Karpas-422 (cell line): Measurements from ENCODE around the gene MRPL37. TPM values are rescaled to one million over a fixed set of nuclear protein-coding genes. Genes with fewer than 3 reads are reported as not detected.
"Not testable (repeated sequence)": the region's sequence is repeated elsewhere in the genome, so short reads cannot be mapped to it uniquely, and the experiment has no call there.

Experiments used
- DNase-seq: peaks from one replicate; pipeline ENCODE4 v3.0.0-alpha.2; 2015
- H2AFZ ChIP-seq: fragments of 200-600 bp; sonication (generic); 2 replicates; pipeline ENCODE4 v1.6.1; 2014; ENCODE audit warnings: antibody characterized with exemption, low read length, mixed read lengths
- H3K27ac ChIP-seq: fragments of 200-600 bp; sonication (generic); 2 replicates; pipeline ENCODE4 v1.5.1; 2014; ENCODE audit warnings: mild to moderate bottlenecking, low read length, moderate library complexity
- H3K27me3 ChIP-seq: fragments of 200-600 bp; sonication (generic); 2 replicates; pipeline ENCODE4 v1.6.1; 2014; ENCODE audit warnings: low read length, mixed read lengths
- H3K36me3 ChIP-seq: fragments of 200-600 bp; sonication (generic); 2 replicates; pipeline ENCODE4 v1.6.1; 2014; ENCODE audit warnings: low read length, mixed read lengths; ENCODE audit not compliant: insufficient read depth
- H3K4me1 ChIP-seq: fragments of 200-600 bp; sonication (generic); 2 replicates; pipeline ENCODE4 v1.6.1; 2014; ENCODE audit warnings: mild to moderate bottlenecking, low read length, mixed read lengths
- H3K4me2 ChIP-seq: fragments of 200-600 bp; sonication (generic); 2 replicates; pipeline ENCODE4 v1.6.1; 2014; ENCODE audit warnings: low read length, low read depth, mild to moderate bottlenecking; ENCODE audit not compliant: poor library complexity, severe bottlenecking
- H3K4me3 ChIP-seq: fragments of 200-600 bp; sonication (generic); 2 replicates; pipeline ENCODE4 v1.5.1; 2014; ENCODE audit warnings: mild to moderate bottlenecking, antibody characterized with exemption, low read length, mixed read lengths
- H3K79me2 ChIP-seq: fragments of 200-600 bp; sonication (generic); 2 replicates; pipeline ENCODE4 v1.6.1; 2014; ENCODE audit warnings: mild to moderate bottlenecking, low read length, mixed read lengths
- H3K9ac ChIP-seq: fragments of 200-600 bp; sonication (generic); 2 replicates; pipeline ENCODE4 v1.6.0; 2014; ENCODE audit warnings: low read length
- H3K9me2 ChIP-seq: fragments of 200-600 bp; sonication (generic), shearing (Covaris generic); replicated peaks from 2 replicates; pipeline ENCODE4 v1.6.0; 2014; ENCODE audit warnings: mild to moderate bottlenecking, low read length, moderate library complexity; ENCODE audit not compliant: insufficient read depth
- H3K9me3 ChIP-seq: fragments of 300-700, 200-600 bp; sonication (generic); 2 replicates; pipeline ENCODE4 v1.6.1; 2014; ENCODE audit warnings: low read length, mixed read lengths
- H4K20me1 ChIP-seq: fragments of 200-600 bp; sonication (generic); 2 replicates; pipeline ENCODE4 v1.6.1; 2014; ENCODE audit warnings: mild to moderate bottlenecking, antibody characterized with exemption, low read length, low read depth; ENCODE audit not compliant: insufficient read depth
- total RNA-seq: library from RNA; depleted of rRNA; stranded (reverse); fragments of >200 nt; shearing (Covaris generic); gene quantifications from 2 replicates; pipeline ENCODE4 v1.2.3, GENCODE V29; 2014; ENCODE audit warnings: low replicate concordance

The MRPL37 gene
- total RNA-seq, 1 experiment from 2014 or later: 80.1 TPM

- no peak overlapping the region for H3K4me2 ChIP-seq
- no peaks in the 10 kb centered on the region for H3K27me3 ChIP-seq
- no peak overlapping the region for H3K4me3 ChIP-seq
- H3K9me2 ChIP-seq: no peaks in the 10 kb centered on the region
- H3K27ac ChIP-seq: no peak overlapping the region
- no peak overlapping the region for H2AFZ ChIP-seq
- no peaks in the 10 kb centered on the region for H3K36me3 ChIP-seq
- no peaks in the 10 kb centered on the region for H3K4me1 ChIP-seq
- no peak for DNase-seq
- no peaks in the 10 kb centered on the region for H3K9me3 ChIP-seq
- no peak overlapping the region for H3K9ac ChIP-seq
- H3K79me2 ChIP-seq: no peaks in the 10 kb centered on the region
- no peaks in the 10 kb centered on the region for H4K20me1 ChIP-seq
Measured at GRCh38 chr1:54225986-54226559, 26.1 kb downstream of the MRPL37 start.

GRCh38 chr1:54227091-54227602, 27.2 kb downstream of the MRPL37 start:
- Histone ChIP-seq H3K27ac (no peak overlapping the region), H3K9me2 (no peaks in the 10 kb centered on the region), H3K9ac (no peak overlapping the region), H2AFZ (no peak overlapping the region), H3K4me2 (no peak overlapping the region), H3K4me3 (no peak overlapping the region), H4K20me1 (no peaks in the 10 kb centered on the region), H3K9me3 (no peaks in the 10 kb centered on the region), H3K36me3 (no peaks in the 10 kb centered on the region), H3K4me1 (no peaks in the 10 kb centered on the region), H3K79me2 (no peaks in the 10 kb centered on the region), H3K27me3 (no peaks in the 10 kb centered on the region)
- DNase-seq: no peak

GRCh38 chr1:54227891-54228310, 27.9 kb downstream of the MRPL37 start:
- Histone ChIP-seq H3K79me2 (no peaks in the 10 kb centered on the region), H3K9me2 (no peaks in the 10 kb centered on the region), H3K36me3 (no peaks in the 10 kb centered on the region), H3K4me2 (no peak overlapping the region), H3K4me3 (no peak overlapping the region), H3K9ac (no peak overlapping the region), H3K4me1 (no peaks in the 10 kb centered on the region), H3K27me3 (no peaks in the 10 kb centered on the region), H4K20me1 (no peaks in the 10 kb centered on the region), H3K9me3 (no peaks in the 10 kb centered on the region), H2AFZ (no peak overlapping the region), H3K27ac (no peak overlapping the region)
- DNase-seq: no peak

GRCh38 chr1:54228638-54229079, 28.7 kb downstream of the MRPL37 start:
- H3K27ac ChIP-seq: no peak overlapping the region
- no peak for DNase-seq

GRCh38 chr1:54229281-54229891, 29.4 kb downstream of the MRPL37 start:
- H3K36me3 ChIP-seq: no peaks in the 10 kb centered on the region
- no peaks in the 10 kb centered on the region for H4K20me1 ChIP-seq
- no peak overlapping the region for H2AFZ ChIP-seq
- H3K9me3 ChIP-seq: no peaks in the 10 kb centered on the region
- H3K4me1 ChIP-seq: no peaks in the 10 kb centered on the region
- H3K79me2 ChIP-seq: no peaks in the 10 kb centered on the region
- H3K27me3 ChIP-seq: no peaks in the 10 kb centered on the region
- H3K9ac ChIP-seq: no peak overlapping the region
- no peak overlapping the region for H3K27ac ChIP-seq
- no peak for DNase-seq
- H3K4me3 ChIP-seq: no peak overlapping the region
- H3K9me2 ChIP-seq: no peaks in the 10 kb centered on the region
- H3K4me2 ChIP-seq: no peak overlapping the region

More at GRCh38 chr1:54228638-54229079, 28.7 kb downstream of the MRPL37 start:
- H3K4me3 ChIP-seq: no peak overlapping the region
- no peak overlapping the region for H2AFZ ChIP-seq
- no peak overlapping the region for H3K4me2 ChIP-seq
- no peaks in the 10 kb centered on the region for H3K36me3 ChIP-seq
- no peaks in the 10 kb centered on the region for H3K79me2 ChIP-seq
- H3K9me2 ChIP-seq: no peaks in the 10 kb centered on the region
- no peak overlapping the region for H3K9ac ChIP-seq
- H3K4me1 ChIP-seq: no peaks in the 10 kb centered on the region
- H3K27me3 ChIP-seq: no peaks in the 10 kb centered on the region
- no peaks in the 10 kb centered on the region for H3K9me3 ChIP-seq
- H4K20me1 ChIP-seq: no peaks in the 10 kb centered on the region

- no peaks in the 10 kb centered on the region for H3K27me3 ChIP-seq
- H3K4me2 ChIP-seq: no peak overlapping the region
- no peaks in the 10 kb centered on the region for H3K79me2 ChIP-seq
- no peaks in the 10 kb centered on the region for H3K4me1 ChIP-seq
- no peaks in the 10 kb centered on the region for H3K9me2 ChIP-seq
- no peak overlapping the region for H3K9ac ChIP-seq
- H3K9me3 ChIP-seq: no peaks in the 10 kb centered on the region
- no peak for DNase-seq
- no peaks in the 10 kb centered on the region for H4K20me1 ChIP-seq
- H3K36me3 ChIP-seq: no peaks in the 10 kb centered on the region
- no peak overlapping the region for H2AFZ ChIP-seq
- no peak overlapping the region for H3K27ac ChIP-seq
- H3K4me3 ChIP-seq: no peak overlapping the region
Measured at GRCh38 chr1:54230507-54231339, 30.8 kb downstream of the MRPL37 start.

- not testable (repeated sequence) for H3K9me2 ChIP-seq, H3K79me2 ChIP-seq, H3K9ac ChIP-seq, H3K27ac ChIP-seq, H3K4me2 ChIP-seq, H3K4me1 ChIP-seq, H3K27me3 ChIP-seq, DNase-seq, H3K36me3 ChIP-seq, H4K20me1 ChIP-seq, H3K9me3 ChIP-seq, H2AFZ ChIP-seq, H3K4me3 ChIP-seq
Measured at GRCh38 chr1:54233196-54233595, 33.2 kb downstream of the MRPL37 start.

GRCh38 chr1:54234284-54234683, 34.3 kb downstream of the MRPL37 start:
- Histone ChIP-seq H3K36me3 (no peaks in the 10 kb centered on the region), H3K4me3 (no peak overlapping the region), H3K9ac (no peak overlapping the region), H2AFZ (no peak overlapping the region), H4K20me1 (no peaks in the 10 kb centered on the region), H3K4me2 (no peak overlapping the region), H3K27me3 (no peaks in the 10 kb centered on the region), H3K9me2 (no peaks in the 10 kb centered on the region), H3K4me1 (no peaks in the 10 kb centered on the region), H3K27ac (no peak overlapping the region), H3K9me3 (no peaks in the 10 kb centered on the region), H3K79me2 (no peaks in the 10 kb centered on the region)
- no peak for DNase-seq
